ENCODE results near the gene LYPD3.

- TF ChIP-seq CTCF (IDR thresholded peaks at IDR 0.05 in 4 of 5, conservative IDR thresholded peaks at IDR 0.05 in 1 of 5) (no peak), POLR2A (IDR thresholded peaks at IDR 0.05) (no peak)
Observed at GRCh38 chr19:43501661-43502418, 36.4 kb upstream of the LYPD3 start.
